IMR-90 (cell line): Measurements from ENCODE around the gene ADGRF4. TPM values are rescaled to one million over a fixed set of nuclear protein-coding genes. Genes with fewer than 3 reads are reported as not detected.

Experiments used
- ATAC-seq: fragments of 200-7000 bp; cut with Tn5 transposase; 2 replicates; pipeline ENCODE4 v1.9.1; 2020; ENCODE audit warnings: low read depth, mild to moderate bottlenecking, moderate library complexity
- BruUV-seq: library from RNA; stranded (reverse); fragments of 400-500 nt; replicated peaks from 2 replicates; lab custom pipeline; 2021; lab: Mats Ljungman, UMichigan
- CTCF ChIA-PET: fragments of 300-600 bp; formaldehyde crosslinking; extraction: SDS; loops from one replicate; lab custom pipeline; 2021; ENCODE audit warnings: antibody characterized with exemption; lab: Yijun Ruan, JAX
- POLR2A ChIA-PET: fragments of 300-600 bp; sonication (Branson Sonifier 250); formaldehyde crosslinking; loops from one replicate; lab custom pipeline; 2022; ENCODE audit warnings: antibody characterized with exemption; ENCODE audit not compliant: unreplicated experiment; lab: Charles Lee
- DNase-seq: peaks from one replicate; pipeline ENCODE4 v3.0.0; 2013
- H2AFZ ChIP-seq: replicated peaks from 2 replicates; pipeline ENCODE3; 2013; ENCODE audit warnings: low read length, mild to moderate bottlenecking; ENCODE audit not compliant: poor library complexity
- H2AK5ac ChIP-seq: 2 replicates; pipeline ENCODE4 v1.6.1; 2013; ENCODE audit warnings: low read depth, low read length, inconsistent platforms
- H2AK9ac ChIP-seq: replicated peaks from 2 replicates; pipeline ENCODE3; 2013; ENCODE audit warnings: mild to moderate bottlenecking, low read depth, low read length, moderate library complexity; ENCODE audit not compliant: poor library complexity
- H2BK120ac ChIP-seq: 2 replicates; pipeline ENCODE4 v1.6.1; 2013; ENCODE audit warnings: low read depth, low read length, inconsistent platforms
- H2BK15ac ChIP-seq: 3 replicates; pipeline ENCODE4 v1.6.1; 2013; ENCODE audit warnings: low read depth, low read length, inconsistent platforms
- H2BK20ac ChIP-seq: 2 replicates; pipeline ENCODE4 v1.6.1; 2013; ENCODE audit warnings: low read depth, mild to moderate bottlenecking, inconsistent platforms, low read length, moderate library complexity
- H2BK5ac ChIP-seq: 2 replicates; pipeline ENCODE4 v1.6.1; 2013; ENCODE audit warnings: mild to moderate bottlenecking, low read depth, low read length, inconsistent platforms; ENCODE audit not compliant: poor library complexity, severe bottlenecking
- H3K14ac ChIP-seq: replicated peaks from 2 replicates; pipeline ENCODE4 v1.6.1; 2013; ENCODE audit warnings: low read depth, low read length, inconsistent platforms
- H3K18ac ChIP-seq: 2 replicates; pipeline ENCODE4 v1.6.1; 2013; ENCODE audit warnings: low read depth, low read length, control low read depth
- H3K23ac ChIP-seq: 2 replicates; pipeline ENCODE4 v1.6.1; 2013; ENCODE audit warnings: low read depth, low read length, inconsistent platforms
- H3K27ac ChIP-seq: 2 replicates; pipeline ENCODE4 v1.5.1; 2013; ENCODE audit warnings: mild to moderate bottlenecking, control low read depth, low read length; ENCODE audit not compliant: insufficient read depth
- H3K27me3 ChIP-seq: 2 replicates; pipeline ENCODE4 v1.6.1; 2013; ENCODE audit warnings: low read length; ENCODE audit not compliant: control insufficient read depth, insufficient read depth
- H3K36me3 ChIP-seq: 2 replicates; pipeline ENCODE4 v1.6.1; 2013; ENCODE audit warnings: low read length, mixed read lengths; ENCODE audit not compliant: control insufficient read depth, insufficient read depth
- H3K4ac ChIP-seq: 2 replicates; pipeline ENCODE4 v1.6.1; 2013; ENCODE audit warnings: low read depth, low read length, inconsistent platforms
- H3K4me1 ChIP-seq: 2 replicates; pipeline ENCODE4 v1.6.1; 2013; ENCODE audit warnings: low read length, mixed read lengths; ENCODE audit not compliant: control insufficient read depth, insufficient read depth
- H3K4me2 ChIP-seq: 2 replicates; pipeline ENCODE4 v1.6.1; 2013; ENCODE audit warnings: low read depth, mild to moderate bottlenecking, control low read depth, low read length, moderate library complexity
- H3K4me3 ChIP-seq: 2 replicates; pipeline ENCODE4 v1.5.1; 2013; ENCODE audit warnings: low read depth, mild to moderate bottlenecking, control low read depth, low read length, moderate library complexity; ENCODE audit not compliant: insufficient read depth
- H3K56ac ChIP-seq: 2 replicates; pipeline ENCODE4 v1.6.1; 2013; ENCODE audit warnings: low read length, inconsistent platforms; ENCODE audit not compliant: insufficient read depth; ENCODE audit errors: extremely low read depth
- H3K79me1 ChIP-seq, 2 experiments: 2 replicates each; pipeline ENCODE4 v1.6.1; 2013; ENCODE audit warnings: low read length in 2 of 2, inconsistent platforms in 1 of 2, low read depth in 1 of 2
- H3K9ac ChIP-seq: 2 replicates; pipeline ENCODE4 v1.6.1; 2013; ENCODE audit warnings: low read depth, low read length, control low read depth
- H3K9me1 ChIP-seq: 2 replicates; pipeline ENCODE4 v1.6.1; 2013; ENCODE audit warnings: low read length, inconsistent platforms; ENCODE audit not compliant: insufficient read depth
- H3K9me3 ChIP-seq: 2 replicates; pipeline ENCODE4 v1.6.1; 2013; ENCODE audit warnings: low read length; ENCODE audit not compliant: control insufficient read depth, insufficient read depth
- H4K20me1 ChIP-seq: 2 replicates; pipeline ENCODE4 v1.6.1; 2013; ENCODE audit warnings: low read length, inconsistent platforms; ENCODE audit not compliant: insufficient read depth
- H4K5ac ChIP-seq: 2 replicates; pipeline ENCODE4 v1.6.1; 2013; ENCODE audit warnings: mild to moderate bottlenecking, low read depth, low read length, control low read depth
- H4K8ac ChIP-seq, 2 experiments: 2 replicates each; pipeline ENCODE4 v1.6.1; 2013; ENCODE audit warnings: low read depth in 2 of 2, low read length in 2 of 2, control low read depth in 1 of 2, inconsistent platforms in 1 of 2
- H4K91ac ChIP-seq: 2 replicates; pipeline ENCODE4 v1.6.1; 2013; ENCODE audit warnings: low read depth, low read length, inconsistent platforms; ENCODE audit not compliant: insufficient read depth
- CEBPB ChIP-seq: IDR thresholded peaks from 2 replicates; pipeline ENCODE4 v1.6.1; 2012; ENCODE audit warnings: low read depth, low read length, improper control_type of control experiment
- CTCF ChIP-seq: conservative IDR thresholded peaks from 2 replicates; pipeline ENCODE4 v1.5.1; 2012; ENCODE audit warnings: mild to moderate bottlenecking, low read depth, low read length, improper control_type of control experiment
- ELK1 ChIP-seq: fragments of 150-350 bp; IDR thresholded peaks from 2 replicates; pipeline ENCODE4 v1.6.1; 2016; ENCODE audit warnings: low read depth, mild to moderate bottlenecking, low read length, moderate library complexity, borderline replicate concordance
- MAFK ChIP-seq: IDR thresholded peaks from 2 replicates; pipeline ENCODE4 v1.6.1; 2012; ENCODE audit warnings: low read depth, low read length, improper control_type of control experiment
- MXI1 ChIP-seq: IDR thresholded peaks from 2 replicates; pipeline ENCODE4 v1.6.1; 2012; ENCODE audit warnings: low read depth, mild to moderate bottlenecking, low read length, moderate library complexity, borderline replicate concordance
- RFX5 ChIP-seq: IDR thresholded peaks from 2 replicates; pipeline ENCODE4 v1.8.0; 2012; ENCODE audit warnings: low read depth, mild to moderate bottlenecking, low read length, moderate library complexity
- SMC3 ChIP-seq: fragments of 150-350 bp; IDR thresholded peaks from 2 replicates; pipeline ENCODE4 v1.6.1; 2016; ENCODE audit warnings: low read depth, mild to moderate bottlenecking, antibody characterized with exemption, low read length, moderate library complexity
- USF2 ChIP-seq: fragments of 150-350 bp; IDR thresholded peaks from 2 replicates; pipeline ENCODE4 v1.6.1; 2017; ENCODE audit warnings: mild to moderate bottlenecking, antibody characterized with exemption, low read length, low read depth
- WGBS, 2 experiments: methylation state at CpG; one replicate each; pipeline versions ENCODE4 v1.1.5 to v1.1.7; 2013; ENCODE audit warnings: missing lambda C conversion rate in 2 of 2; ENCODE audit not compliant: insufficient read length in 1 of 2; ENCODE audit errors: extremely low coverage in 2 of 2; 5-methylcytosine and 5-hydroxymethylcytosine counted together
- dilution Hi-C: fragments of 300-500 bp; cut with HindIII; formaldehyde crosslinking; loops from one replicate; pipeline ENCODE4 v1.14.3; 2018; ENCODE audit warnings: low sequenced_read_pairs; ENCODE audit not compliant: unreplicated experiment
- in situ Hi-C: fragments of 300-500 bp; cut with MboI; formaldehyde crosslinking; loops from 3 replicates; pipeline ENCODE4 v1.14.3; 2019; ENCODE audit warnings: low sequenced_read_pairs, inconsistent platforms, mixed read lengths
- intact Hi-C: fragments of 100-400 bp; cut with micrococcal nuclease; formaldehyde crosslinking; loops from 2 replicates; pipeline ENCODE4 v1.10.0; 2022
- polyA plus RNA-seq, 3 experiments: library from polyadenylated mRNA; depleted of rRNA; stranded (reverse); fragments of >200 nt; gene quantifications; 2 replicates each; pipeline ENCODE4 v1.2.3, GENCODE V29; 2012; ENCODE audit warnings: low replicate concordance in 1 of 3
- total RNA-seq: library from RNA; depleted of rRNA; stranded (reverse); fragments of >200 nt; gene quantifications from 2 replicates; pipeline ENCODE4 v1.2.3, GENCODE V29; 2012

Gene ADGRF4
- total and polyA plus RNA-seq, 2 of the 4 experiments (the other 2 are of a cell fraction): under 0.01 to 0.02 TPM

- H3K9me3 ChIP-seq: no peaks in the 10 kb centered on the region
Observed at GRCh38 chr6:47734831-47735481, 36.6 kb downstream of the ADGRF4 start.

More at GRCh38 chr6:47734831-47735481, 36.6 kb downstream of the ADGRF4 start:
- Histone ChIP-seq H3K79me1 (no peaks in the 10 kb centered on the region), H4K20me1 (no peaks in the 10 kb centered on the region), H3K18ac (no peak overlapping the region), H3K36me3 (no peaks in the 10 kb centered on the region), H2AFZ (no peak overlapping the region), H3K9ac (no peak overlapping the region), H2BK20ac (no peak overlapping the region), H3K4me1 (no peaks in the 10 kb centered on the region), H3K23ac (no peak overlapping the region), H2BK5ac (no peak overlapping the region), H3K4me2 (no peak overlapping the region), H2AK9ac (no peak overlapping the region), H4K91ac (no peak overlapping the region), H2AK5ac (no peak overlapping the region), H3K4ac (no peak overlapping the region), H2BK120ac (no peak overlapping the region), H3K9me1 (no peaks in the 10 kb centered on the region), H4K5ac (no peak overlapping the region), H2BK15ac (no peak overlapping the region), H3K27ac (no peak overlapping the region), H3K14ac (no peak overlapping the region), H3K56ac (no peak overlapping the region), H3K27me3 (no peaks in the 10 kb centered on the region), H3K4me3 (no peak overlapping the region), H4K8ac (no peak overlapping the region)
- ATAC-seq (no peak), DNase-seq (no peak)
- no TSS peak for BruUV-seq
- POLR2A ChIA-PET: no interaction called here
- dilution Hi-C loops (no loop called here), in situ Hi-C loops (no loop called here), intact Hi-C loops (loop anchor here (1.0 kb wide), 1 partner anchor 321 kb away; no protein-coding TSS in a partner anchor)
- TF ChIP-seq CTCF (no peak), MXI1 (no peak), ELK1 (no peak), SMC3 (no peak), USF2 (no peak), CEBPB (no peak), RFX5 (no peak), MAFK (no peak)
- CTCF ChIA-PET: interaction anchor here (1.2 kb wide), 1 partner anchor 322 kb away, joined by 3 read pairs; no protein-coding TSS in a partner anchor
- WGBS, 2 experiments: no CpG with 5 or more reads among the region's 4 CpGs
